GM19238 (cell line): ENCODE results near the gene CMPK2.

Experiments used
- DNase-seq: peaks from one replicate; pipeline ENCODE4 v3.0.0; 2011; ENCODE audit warnings: low spot score; ENCODE audit not compliant: insufficient read length

Gene CMPK2

GRCh38 chr2:6812857-6813530 lies 52.7 kb downstream of the CMPK2 start:
- no peak for DNase-seq

DNA sequence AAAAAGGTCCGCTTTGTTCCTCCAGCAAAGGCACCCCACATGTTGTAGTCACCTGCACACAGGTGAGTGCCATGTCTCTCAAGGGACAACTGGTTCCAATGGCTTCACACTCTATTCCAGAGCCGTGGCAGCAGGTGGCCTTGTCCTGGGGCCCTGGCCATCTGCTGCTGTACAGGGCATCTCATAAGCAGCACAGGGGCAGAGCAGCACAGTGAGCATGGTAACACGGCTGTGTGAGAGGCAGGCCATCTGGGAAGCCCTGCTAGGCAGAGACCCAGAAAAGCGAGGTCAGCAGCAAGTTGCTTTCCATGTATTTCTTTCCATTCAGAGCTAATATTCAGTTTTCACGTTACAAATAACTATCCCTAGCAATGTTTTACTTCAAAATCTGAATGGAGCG lies 54.7 kb downstream of the CMPK2 start:
- no peak for DNase-seq

- DNase-seq, result no peak
Observed at GRCh38 chr2:6808426-6808825, 57.3 kb downstream of the CMPK2 start.

GRCh38 chr2:6806604-6807003 lies 59.1 kb downstream of the CMPK2 start:
- no peak for DNase-seq

GRCh38 chr2:6800553-6800952 lies 65.2 kb downstream of the CMPK2 start:
- DNase-seq, result no peak
